ENCODE measurements around the gene PTPRD.
"Not testable (repeated sequence)": the region's sequence is repeated elsewhere in the genome, so short reads cannot be mapped to it uniquely, and the experiment has no call there.

Gene PTPRD

GRCh38 chr9:9560382-9561035 lies 1052.3 kb downstream of the PTPRD start:
- DNase-seq: no peak

DNA sequence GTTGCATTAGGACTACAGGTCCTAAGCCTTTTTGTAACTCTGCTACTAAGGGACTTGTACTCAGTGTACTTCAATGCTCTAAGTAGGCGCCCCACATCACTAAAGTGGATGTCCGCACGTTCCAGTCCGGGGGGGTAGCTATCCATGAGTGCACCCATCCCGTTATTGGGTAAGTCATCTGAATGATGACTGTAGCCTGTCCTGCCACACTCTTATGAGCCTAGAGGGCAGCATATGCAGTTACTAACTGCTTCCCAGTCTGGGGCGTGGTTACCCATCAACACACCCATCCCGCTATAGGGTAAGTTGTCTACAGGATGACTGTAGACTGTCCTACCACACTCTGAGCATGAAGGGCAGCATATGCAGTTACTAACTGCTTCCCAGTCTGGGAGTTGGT lies 1053.9 kb downstream of the PTPRD start:
- DNase-seq: no peak

DNA sequence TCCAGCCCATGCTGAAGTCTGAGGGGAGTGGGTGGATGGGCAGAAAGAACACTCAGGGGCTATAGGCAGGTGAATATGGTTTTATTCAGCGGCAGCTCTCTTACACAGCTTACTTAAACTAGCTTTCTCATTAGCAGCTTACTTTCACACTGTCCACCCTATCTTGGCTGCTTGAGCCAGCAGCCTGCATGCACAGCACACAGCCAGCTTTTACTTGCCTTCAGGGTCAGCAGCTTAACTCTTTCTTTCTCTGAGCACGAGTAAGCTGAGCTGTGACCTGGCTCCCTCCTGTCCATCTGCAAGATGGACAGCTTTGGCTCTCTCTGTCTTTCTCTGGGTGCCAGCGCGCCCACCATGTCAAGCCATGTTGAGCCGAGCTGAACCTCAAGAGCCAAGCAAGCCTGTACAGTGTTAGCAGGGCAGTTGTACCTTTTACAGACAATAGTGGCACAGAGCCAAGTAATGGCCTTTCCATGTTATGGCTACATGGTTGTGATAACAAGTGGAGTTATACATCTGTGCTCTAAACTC lies 1054.9 kb downstream of the PTPRD start:
- DNase-seq: no peak

- no peak for DNase-seq
These were observed 1055.7 kb downstream of the PTPRD start for GRCh38 chr9:9556865-9557803.

- no peak for DNase-seq
These were observed 1060.1 kb downstream of the PTPRD start for GRCh38 chr9:9552665-9553064.

GRCh38 chr9:9538766-9539165 lies 1074.0 kb downstream of the PTPRD start:
- DNase-seq: no peak

- DNase-seq: no peak
These were observed 1074.4 kb downstream of the PTPRD start for GRCh38 chr9:9538356-9538755.

DNA sequence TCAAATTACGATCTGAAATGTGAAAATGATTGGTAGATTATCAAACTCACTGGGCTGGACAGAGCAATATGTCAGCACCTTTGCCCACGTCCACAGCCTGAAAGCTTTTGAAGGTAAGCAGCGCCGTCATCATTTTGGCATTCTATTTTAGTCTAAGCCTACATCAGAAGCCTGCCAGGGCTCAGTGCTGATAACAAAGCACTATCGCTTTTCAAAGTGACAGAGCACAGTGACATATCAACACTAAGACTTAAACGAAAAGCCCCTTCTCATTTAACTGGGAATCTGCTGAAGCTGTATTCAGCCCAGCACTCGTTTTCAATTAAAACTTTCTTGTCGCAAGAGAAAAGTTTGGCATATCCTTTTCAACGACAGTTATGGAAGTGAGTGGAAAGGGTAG lies 1076.3 kb downstream of the PTPRD start:
- DNase-seq: no peak

DNA sequence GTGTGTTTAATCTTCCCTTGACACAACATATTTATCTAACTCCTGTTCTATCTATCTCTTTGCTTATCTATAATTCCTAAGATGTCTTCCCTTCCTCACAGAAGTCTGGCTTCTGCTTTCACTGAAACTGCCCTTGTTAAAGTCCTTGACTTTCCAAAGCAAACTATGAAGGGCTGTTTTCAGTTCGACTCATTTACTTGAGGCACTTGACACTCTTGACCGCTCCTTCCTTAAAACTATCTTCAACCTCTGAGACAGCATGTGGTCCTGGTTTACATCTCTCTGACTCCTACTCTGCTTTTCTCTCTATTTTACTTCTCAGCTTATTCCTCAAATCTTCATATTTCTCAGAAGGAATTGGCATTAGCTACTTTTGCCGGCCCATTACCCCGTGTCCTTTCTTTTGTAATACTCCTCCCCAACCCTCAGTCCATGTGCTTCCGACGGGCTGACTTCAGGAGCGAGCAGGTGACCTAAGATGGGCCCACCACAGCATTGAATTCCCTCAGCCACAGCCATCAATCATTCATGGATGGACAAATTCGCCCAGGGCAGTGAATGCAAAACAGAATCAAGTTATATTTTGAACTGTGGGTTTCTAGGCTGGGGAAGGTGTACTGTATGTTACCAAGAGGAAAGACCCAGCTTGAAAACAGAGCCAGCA lies 1089.2 kb downstream of the PTPRD start:
- no peak for DNase-seq

- no peak for DNase-seq
These were observed 1090.4 kb downstream of the PTPRD start for GRCh38 chr9:9522406-9522805.

DNA sequence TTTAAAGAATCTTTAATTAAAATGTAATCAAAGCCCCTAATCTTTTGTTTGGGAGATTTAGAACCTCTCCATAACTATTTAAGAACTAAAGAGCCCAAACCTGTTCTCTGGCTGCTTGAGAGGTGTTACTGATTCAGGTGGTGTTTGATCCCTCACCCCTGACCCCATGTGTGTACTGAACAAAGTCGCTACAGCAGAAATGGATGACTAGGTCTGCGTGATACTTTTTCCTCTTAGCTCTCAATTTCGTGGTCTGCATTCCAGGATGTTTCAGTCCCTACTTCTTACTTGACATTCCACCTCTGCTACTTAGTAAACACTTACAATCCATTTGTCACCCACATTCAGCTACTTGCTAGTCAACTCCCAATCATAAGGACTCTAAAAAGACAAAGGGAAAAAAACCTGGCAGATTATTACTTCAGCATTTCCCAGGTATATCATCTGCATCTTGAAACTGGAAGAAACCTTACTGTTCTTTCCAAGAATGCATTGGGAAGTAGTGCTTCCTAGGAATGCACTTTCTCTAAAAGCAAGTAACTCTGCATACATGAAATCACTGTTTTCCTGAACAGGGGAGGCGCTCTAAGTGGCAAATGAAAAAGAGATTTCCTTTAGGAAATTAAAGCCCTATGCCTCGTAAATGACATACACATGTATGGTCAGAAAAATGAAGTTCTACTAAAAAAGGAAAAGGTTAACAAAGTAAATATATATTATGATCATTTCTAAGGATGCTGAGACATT lies 1091.6 kb downstream of the PTPRD start:
- DNase-seq: no peak

- no peak for DNase-seq
These were observed 1107.9 kb downstream of the PTPRD start for GRCh38 chr9:9504869-9505268.

GRCh38 chr9:9499546-9499945 lies 1113.3 kb downstream of the PTPRD start:
- no peak for DNase-seq

- DNase-seq: no peak
These were observed 1114.0 kb downstream of the PTPRD start for GRCh38 chr9:9498846-9499245.

DNA sequence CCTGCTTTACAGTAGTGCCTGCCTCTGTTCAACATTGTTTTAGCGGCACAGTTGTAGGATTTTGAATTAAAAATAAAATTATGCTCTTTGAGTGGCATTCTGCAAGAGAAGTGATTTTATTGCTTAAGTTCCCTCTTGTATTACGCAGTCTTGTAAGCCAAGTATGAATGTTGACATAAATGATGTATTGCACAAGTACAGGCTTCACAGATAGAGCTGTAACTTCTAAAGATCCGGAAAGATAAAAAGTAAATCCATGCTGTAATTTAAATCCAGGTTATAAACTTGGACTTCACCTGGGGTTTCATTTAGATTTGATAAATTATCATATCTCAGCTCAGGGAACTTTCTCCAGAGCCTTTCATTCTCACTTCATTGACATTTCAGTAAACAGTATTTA lies 1114.7 kb downstream of the PTPRD start:
- DNase-seq: peak; percentile 12

- DNase-seq: no peak
These were observed 1118.5 kb downstream of the PTPRD start for GRCh38 chr9:9494336-9494735.

- no peak for DNase-seq
These were observed 1120.3 kb downstream of the PTPRD start for GRCh38 chr9:9492506-9492905.

DNA sequence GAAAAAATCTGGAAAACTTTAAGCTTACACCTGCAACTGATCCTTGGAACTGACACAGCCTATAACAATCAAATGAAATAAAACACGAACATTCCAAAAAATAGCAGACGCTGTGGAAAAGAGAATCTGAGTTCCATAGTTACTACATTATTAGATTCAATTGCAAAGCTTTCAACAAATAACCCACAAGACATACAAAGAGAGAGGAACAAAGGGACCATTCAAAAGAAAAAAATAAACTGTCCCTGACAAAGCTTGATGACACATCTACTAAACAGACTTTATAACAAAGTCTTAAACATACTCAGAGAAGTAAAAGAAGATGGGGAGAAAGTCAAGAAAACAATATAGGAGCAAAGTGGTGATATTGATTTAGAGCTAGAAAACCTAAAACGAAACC lies 1123.6 kb downstream of the PTPRD start:
- no peak for DNase-seq

DNA sequence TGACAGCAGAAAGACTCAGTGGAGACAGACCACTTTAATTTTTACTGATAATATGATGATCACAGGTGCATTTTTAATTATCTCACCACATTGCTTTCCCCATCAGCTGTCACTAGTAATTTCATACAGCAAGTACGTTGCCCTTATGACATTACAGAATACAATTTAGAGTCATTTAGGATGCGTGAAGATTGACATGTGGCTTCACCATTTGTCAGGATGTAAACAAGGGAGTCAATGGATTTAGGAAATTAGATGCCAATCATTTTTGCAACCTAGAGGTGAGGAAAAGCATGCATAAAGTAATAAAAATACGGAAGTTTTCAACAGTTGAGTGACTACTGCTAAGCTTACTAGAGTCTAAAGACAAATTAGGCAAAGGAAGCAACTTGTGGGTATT lies 1129.6 kb downstream of the PTPRD start:
- no peak for DNase-seq

- DNase-seq: no peak
These were observed 1134.1 kb downstream of the PTPRD start for GRCh38 chr9:9478741-9479140.

- no peak for DNase-seq
These were observed 1143.5 kb downstream of the PTPRD start for GRCh38 chr9:9469271-9469670.

DNA sequence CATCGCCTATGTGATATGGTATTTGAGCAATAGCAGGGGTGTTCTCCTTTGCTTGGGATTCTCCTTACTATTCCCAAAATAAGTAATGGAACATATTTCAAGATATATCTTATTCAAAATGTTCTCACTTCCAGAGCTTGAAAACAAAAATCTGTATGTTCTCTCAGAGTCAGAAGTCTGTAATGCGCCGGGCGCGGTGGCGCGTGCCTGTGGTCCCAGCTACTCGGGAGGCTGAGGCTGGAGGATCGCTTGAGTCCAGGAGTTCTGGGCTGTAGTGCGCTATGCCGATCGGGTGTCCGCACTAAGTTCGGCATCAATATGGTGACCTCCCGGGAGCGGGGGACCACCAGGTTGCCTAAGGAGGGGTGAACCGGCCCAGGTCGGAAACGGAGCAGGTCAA lies 1170.9 kb downstream of the PTPRD start:
- DNase-seq: not testable (repeated sequence)

DNA sequence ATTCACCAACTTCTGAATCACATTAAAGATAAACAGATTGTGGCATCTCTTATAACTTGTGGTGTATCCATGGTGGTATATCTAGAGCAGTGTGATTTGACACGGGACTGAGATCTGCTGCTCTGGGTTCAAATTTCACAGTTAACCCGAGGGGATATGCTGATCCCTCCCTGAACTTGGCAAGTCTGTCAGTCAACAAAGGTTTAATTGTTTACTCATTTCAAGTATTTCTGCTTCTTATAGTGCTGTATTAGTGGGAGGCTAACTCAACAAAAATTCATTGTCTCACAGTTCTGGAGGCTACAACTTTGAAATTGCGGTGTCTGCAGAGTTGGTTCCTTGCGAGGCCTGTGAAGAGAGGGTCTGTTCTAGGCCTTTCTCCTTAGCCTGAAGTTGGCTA lies 1175.2 kb downstream of the PTPRD start:
- no peak for DNase-seq
